Stomach smooth muscle (tissue), 2 donors: ENCODE results near the gene ZNF580.
A peak's percentile ranks its signal among the peaks of the same experiment; 100 is the strongest.

Experiments
- H3K27ac ChIP-seq: one replicate; pipeline ENCODE4 v1.7.0; 2013; ENCODE audit warnings: mild to moderate bottlenecking, low read length, inconsistent platforms
- H3K27me3 ChIP-seq, 2 donors: one replicate each; pipeline ENCODE4 v1.7.0; 2013; ENCODE audit warnings: low read length in 2 of 2; ENCODE audit not compliant: insufficient read depth in 2 of 2, control insufficient read depth in 1 of 2
- H3K36me3 ChIP-seq, 2 donors: one replicate each; pipeline ENCODE4 v1.7.0; 2013; ENCODE audit warnings: low read length in 2 of 2; ENCODE audit not compliant: control insufficient read depth in 2 of 2, insufficient read depth in 2 of 2
- H3K4me1 ChIP-seq: one replicate; pipeline ENCODE4 v1.7.0; 2013; ENCODE audit warnings: low read length; ENCODE audit not compliant: control insufficient read depth, insufficient read depth
- H3K4me3 ChIP-seq, 2 donors: one replicate each; pipeline ENCODE4 v1.7.0; 2013; ENCODE audit warnings: low read length in 2 of 2
- H3K9ac ChIP-seq, 2 donors: one replicate each; pipeline ENCODE4 v1.7.0; 2013; ENCODE audit warnings: low read length in 2 of 2, mild to moderate bottlenecking in 1 of 2
- H3K9me3 ChIP-seq, 2 donors: one replicate each; pipeline ENCODE4 v1.7.0; 2013; ENCODE audit warnings: low read length in 2 of 2; ENCODE audit not compliant: control insufficient read depth in 2 of 2
- donor health status: healthy.
- donor health status: Pancreatic carcinoma.

Gene ZNF580

DNA sequence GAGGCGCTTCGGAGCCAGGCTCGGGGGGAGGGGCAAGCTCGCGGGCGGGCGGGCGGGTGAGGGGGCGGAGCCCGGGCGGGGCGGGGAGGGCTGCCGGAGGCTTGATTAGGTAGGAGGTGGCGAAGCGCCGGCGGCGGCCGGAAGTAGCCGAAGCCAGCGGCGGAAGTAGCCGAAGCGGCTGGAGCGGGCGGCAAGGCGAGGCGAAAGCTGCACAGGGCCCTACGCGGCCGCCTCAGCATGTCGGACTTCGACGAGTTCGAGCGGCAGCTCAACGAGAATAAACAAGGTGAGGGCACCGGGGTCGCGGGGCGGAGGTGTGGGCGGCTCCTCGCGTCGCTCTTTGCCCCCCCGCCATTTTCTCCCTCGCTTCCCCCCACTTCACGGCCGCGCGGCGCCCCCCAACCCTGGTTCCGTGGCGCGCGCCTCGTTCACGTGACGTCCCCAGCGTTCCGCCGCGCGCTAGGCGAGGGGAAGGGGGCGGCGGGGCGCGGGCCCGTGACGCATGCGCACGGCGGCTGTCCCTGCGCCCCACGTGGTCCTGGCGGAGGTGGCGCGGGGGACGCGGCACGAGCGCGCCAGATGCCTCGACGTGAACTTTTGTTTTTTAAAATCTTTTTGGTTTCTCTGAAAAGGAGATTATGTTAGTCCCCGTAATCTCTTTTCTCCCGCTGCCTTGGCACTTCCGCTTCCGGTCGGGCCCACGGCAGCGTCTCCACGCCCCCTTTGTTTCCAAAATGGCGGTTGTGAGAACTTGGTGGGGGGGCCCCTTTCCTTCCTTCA lies 14.3 kb downstream of the ZNF580 start, which contains the start of gene U2AF2:
U2AF2 (plus strand) TSS at position 168 of the 780 bp plus-strand sequence; CDS start at position 238, 70 bp downstream.
- Histone ChIP-seq H3K27ac (peak within 1 kb of the TSS; percentile 96), H3K4me3 (peak within 1 kb of the TSS; percentile 95 to 97), H3K9ac (peak within 1 kb of the TSS; percentile 95 to 99), H3K36me3 (peaks cover 1 to 5% of the 10 kb centered on the region in 2 donors), H3K27me3 (no peaks in the 10 kb centered on the region), H3K9me3 (no peaks in the 10 kb centered on the region), H3K4me1 (peaks cover 44% of the 10 kb centered on the region)

DNA sequence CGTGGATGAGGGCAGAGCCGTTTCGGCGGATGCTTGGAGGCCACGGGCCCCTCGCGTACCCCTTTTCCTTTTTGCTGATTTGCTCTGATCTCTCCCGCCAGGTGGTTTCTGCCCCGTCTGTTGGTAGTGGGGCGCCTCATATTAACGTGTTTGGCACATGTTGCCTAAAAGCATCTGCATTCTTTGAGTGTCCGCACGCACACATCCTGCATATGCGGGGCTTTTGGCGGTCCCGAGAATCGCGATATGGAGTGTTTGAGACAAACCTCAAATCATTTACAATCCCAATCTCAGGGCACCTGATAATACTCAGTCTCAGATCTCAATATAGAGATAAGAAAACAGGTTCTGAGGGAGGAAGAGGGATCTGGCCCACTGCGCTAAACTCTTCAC lies 14.8 kb downstream of the ZNF580 start:
- Histone ChIP-seq H3K9ac (peak overlapping the region; percentile 91), H3K27ac (peak overlapping the region; percentile 92), H3K9me3 (no peaks in the 10 kb centered on the region), H3K4me1 (peaks cover 44% of the 10 kb centered on the region), H3K4me3 (peak overlapping the region; percentile 79 to 95), H3K36me3 (peaks cover 7 to 10% of the 10 kb centered on the region in 2 donors), H3K27me3 (no peaks in the 10 kb centered on the region)

DNA sequence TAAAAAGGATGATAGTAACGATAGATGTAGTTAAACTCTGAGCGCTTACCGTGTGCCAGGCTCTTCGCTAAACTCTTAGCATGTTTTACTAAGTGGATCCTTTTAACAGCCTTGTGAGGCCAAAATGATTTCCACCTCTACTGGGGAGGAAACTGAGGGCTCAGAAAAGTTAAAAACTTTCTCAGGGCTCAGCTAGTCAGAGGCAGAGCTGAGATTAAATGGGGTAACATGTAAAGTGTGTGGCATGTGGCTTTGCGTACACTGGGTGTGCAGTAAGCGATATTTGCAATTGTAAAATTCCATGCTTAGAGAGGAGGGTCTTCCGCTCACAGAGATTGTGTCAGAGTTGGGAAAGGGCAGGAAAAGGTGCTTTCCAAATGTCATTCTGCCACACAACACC lies 15.8 kb downstream of the ZNF580 start:
- Histone ChIP-seq H3K36me3 (peaks cover 11 to 18% of the 10 kb centered on the region in 2 donors), H3K4me3 (peak overlapping the region; percentile 79 to 95), H3K9me3 (no peaks in the 10 kb centered on the region), H3K27ac (no peak overlapping the region), H3K9ac (peak overlapping the region in 1 of 2 donors; percentile 62), H3K4me1 (peaks cover 44% of the 10 kb centered on the region), H3K27me3 (no peaks in the 10 kb centered on the region)

DNA sequence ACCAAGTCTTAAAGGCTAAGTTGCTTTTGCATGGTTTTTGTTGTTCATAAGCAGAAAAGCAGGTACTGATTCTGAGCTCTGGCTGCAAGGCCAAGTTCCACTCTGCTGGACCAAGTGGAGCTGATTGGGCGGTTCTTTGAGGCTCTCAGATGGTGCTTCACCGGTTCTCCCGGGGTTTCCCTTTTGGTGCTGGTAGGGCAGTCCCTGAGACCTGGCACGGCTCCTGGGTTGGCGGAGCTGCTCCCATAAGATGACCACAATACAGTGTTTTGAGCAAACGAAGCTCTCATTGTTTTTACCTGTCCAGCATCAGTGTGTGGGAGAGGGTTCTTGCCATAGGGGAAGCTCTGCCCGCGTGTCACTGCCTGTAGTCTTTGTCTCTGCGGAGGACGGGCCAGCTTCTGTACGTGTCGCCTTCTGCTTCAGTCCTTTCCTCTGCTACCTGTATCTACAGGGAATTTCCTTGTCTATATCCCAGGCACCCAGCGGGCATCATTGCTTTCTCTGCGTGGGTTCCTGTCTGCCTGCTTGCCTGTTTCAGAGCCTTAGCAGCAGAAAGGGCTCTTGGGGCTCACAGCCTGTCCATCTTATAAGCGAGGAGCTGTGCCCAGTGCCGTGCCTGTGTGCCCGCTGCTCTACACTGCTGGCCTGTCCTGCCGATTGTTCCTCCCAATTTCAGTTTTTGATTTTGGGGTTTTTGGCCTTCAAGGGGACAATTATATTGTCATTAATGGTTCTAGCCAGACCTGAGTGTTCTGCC lies 16.4 kb downstream of the ZNF580 start:
- Histone ChIP-seq H3K4me3 (peak overlapping the region; percentile 79 to 95), H3K9me3 (no peaks in the 10 kb centered on the region), H3K27me3 (no peaks in the 10 kb centered on the region), H3K4me1 (peaks cover 44% of the 10 kb centered on the region), H3K9ac (peak overlapping the region; percentile 1 to 62), H3K36me3 (peaks cover 16 to 23% of the 10 kb centered on the region in 2 donors), H3K27ac (no peak overlapping the region)

DNA sequence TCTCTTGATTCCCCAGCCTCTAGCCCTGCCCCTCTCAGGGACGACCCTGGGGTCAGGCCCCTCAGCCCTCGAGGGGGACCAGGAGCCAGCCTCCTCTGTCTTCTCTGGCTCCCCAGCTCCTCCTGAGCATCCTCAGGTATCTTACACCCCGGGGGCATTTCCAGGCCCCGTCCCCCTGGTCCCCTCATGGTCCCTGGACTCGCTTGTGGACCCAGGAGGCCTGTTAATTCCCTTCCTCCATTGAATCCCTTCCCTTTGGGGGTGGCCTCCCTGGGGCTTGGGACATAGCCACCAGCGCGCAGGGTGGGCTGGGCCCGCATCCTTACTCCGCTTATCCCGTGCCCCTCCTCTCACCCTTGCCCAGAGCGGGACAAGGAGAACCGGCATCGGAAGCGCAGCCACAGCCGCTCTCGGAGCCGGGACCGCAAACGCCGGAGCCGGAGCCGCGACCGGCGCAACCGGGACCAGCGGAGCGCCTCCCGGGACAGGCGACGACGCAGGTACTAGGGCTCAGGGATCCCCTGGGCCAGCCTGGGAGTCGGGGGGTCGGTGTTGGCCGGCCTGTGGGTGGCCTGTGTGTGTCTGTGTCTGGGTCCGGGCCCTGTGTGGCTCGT lies 18.2 kb downstream of the ZNF580 start:
- H3K4me3 ChIP-seq: peak overlapping the region in 1 of 2 donors; percentile 3
- H3K27me3 ChIP-seq: no peaks in the 10 kb centered on the region
- no peak overlapping the region for H3K27ac ChIP-seq
- H3K9ac ChIP-seq: no peak overlapping the region
- H3K4me1 ChIP-seq: peaks cover 44% of the 10 kb centered on the region
- H3K36me3 ChIP-seq: peaks cover 32 to 36% of the 10 kb centered on the region in 2 donors
- no peaks in the 10 kb centered on the region for H3K9me3 ChIP-seq

DNA sequence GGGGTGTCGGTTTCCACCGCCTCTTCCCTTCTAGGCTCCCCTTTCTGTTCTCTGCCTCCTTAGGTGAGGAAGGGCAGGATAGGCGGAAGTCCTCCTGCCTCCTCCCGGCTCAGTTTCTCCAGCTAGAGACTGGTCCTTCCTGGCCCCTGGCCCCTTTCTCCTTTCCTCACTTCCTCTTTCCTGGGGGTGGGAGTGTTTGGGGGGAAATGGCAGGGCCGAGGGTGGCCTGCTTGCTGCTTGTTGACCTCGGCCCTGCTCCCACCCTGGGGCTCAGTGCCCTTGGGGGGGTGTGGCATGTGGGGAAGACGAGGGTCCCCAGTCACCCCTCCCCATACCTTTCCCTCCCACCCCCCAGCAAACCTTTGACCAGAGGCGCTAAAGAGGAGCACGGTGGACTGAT lies 19.0 kb downstream of the ZNF580 start:
- H3K36me3 ChIP-seq: peaks cover 37 to 44% of the 10 kb centered on the region in 2 donors
- H3K27ac ChIP-seq: no peak overlapping the region

DNA sequence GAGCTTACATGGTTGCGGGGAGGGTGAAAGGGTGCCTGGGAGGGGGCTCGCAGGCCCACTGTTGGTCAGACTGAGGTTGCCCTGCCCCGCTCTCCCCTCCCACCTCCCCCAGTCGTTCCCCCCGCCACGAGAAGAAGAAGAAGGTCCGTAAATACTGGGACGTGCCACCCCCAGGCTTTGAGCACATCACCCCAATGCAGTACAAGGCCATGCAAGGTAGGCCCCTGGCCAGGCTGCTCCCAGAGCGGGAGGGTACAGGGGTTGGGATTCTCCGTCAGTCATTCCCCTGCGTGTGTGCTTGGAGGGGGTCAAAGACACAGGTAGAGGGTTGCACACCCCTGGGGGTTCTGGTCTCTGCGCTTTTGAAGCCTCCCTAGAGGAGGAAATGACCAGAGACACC lies 19.6 kb downstream of the ZNF580 start:
- no peak overlapping the region for H3K9ac ChIP-seq
- no peaks in the 10 kb centered on the region for H3K9me3 ChIP-seq
- H3K4me1 ChIP-seq: peaks cover 43% of the 10 kb centered on the region
- no peak overlapping the region for H3K4me3 ChIP-seq
- H3K27me3 ChIP-seq: no peaks in the 10 kb centered on the region
- H3K36me3 ChIP-seq: peaks cover 37 to 47% of the 10 kb centered on the region in 2 donors
- no peak overlapping the region for H3K27ac ChIP-seq

More for the DNA sequence above, 19.0 kb downstream of the ZNF580 start:
- no peaks in the 10 kb centered on the region for H3K27me3 ChIP-seq
- peaks cover 44% of the 10 kb centered on the region for H3K4me1 ChIP-seq
- no peak overlapping the region for H3K9ac ChIP-seq
- H3K9me3 ChIP-seq: no peaks in the 10 kb centered on the region
- no peak overlapping the region for H3K4me3 ChIP-seq

DNA sequence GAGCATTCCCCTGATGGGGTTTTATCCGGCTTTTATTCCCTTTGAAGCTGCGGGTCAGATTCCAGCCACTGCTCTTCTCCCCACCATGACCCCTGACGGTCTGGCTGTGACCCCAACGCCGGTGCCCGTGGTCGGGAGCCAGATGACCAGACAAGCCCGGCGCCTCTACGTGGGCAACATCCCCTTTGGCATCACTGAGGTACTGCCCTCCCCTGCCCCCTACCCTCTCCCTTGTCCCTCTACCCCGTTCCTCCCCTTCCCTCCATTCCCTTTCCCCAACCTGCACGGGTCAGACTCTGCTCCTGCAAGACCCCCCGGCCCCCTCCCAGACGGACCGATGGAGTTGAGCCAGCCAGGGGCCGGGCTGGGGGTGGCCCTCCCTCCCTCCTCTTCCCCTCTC lies 20.2 kb downstream of the ZNF580 start:
- H3K36me3 ChIP-seq: peaks cover 38 to 49% of the 10 kb centered on the region in 2 donors
- H3K9ac ChIP-seq: no peak overlapping the region
- no peaks in the 10 kb centered on the region for H3K27me3 ChIP-seq
- H3K27ac ChIP-seq: no peak overlapping the region
- peaks cover 38% of the 10 kb centered on the region for H3K4me1 ChIP-seq
- H3K4me3 ChIP-seq: no peak overlapping the region
- H3K9me3 ChIP-seq: no peaks in the 10 kb centered on the region

DNA sequence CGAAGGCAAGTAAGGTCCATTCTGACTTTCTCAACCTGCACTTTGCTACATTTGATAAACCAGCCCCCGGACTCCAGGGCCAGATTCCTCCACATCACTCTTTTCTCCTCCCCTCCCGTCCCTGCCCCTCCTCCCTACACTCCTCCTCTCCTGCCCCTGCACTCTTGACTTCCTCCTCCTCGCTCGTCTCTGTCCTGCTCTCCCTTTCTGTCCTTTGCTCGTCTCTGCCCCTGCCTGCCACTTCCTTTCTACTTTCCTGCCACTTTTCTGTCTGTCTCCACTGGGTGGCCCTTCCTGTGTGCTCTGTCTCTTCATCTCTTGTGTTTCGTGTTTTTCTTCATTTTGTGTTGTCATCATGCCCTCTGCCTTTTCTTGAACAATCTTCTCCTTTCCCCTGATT lies 21.0 kb downstream of the ZNF580 start:
- Histone ChIP-seq H3K27me3 (no peaks in the 10 kb centered on the region), H3K36me3 (peaks cover 45 to 57% of the 10 kb centered on the region in 2 donors), H3K27ac (no peak overlapping the region), H3K9me3 (no peaks in the 10 kb centered on the region), H3K4me3 (no peak overlapping the region), H3K9ac (no peak overlapping the region), H3K4me1 (peaks cover 29% of the 10 kb centered on the region)

DNA sequence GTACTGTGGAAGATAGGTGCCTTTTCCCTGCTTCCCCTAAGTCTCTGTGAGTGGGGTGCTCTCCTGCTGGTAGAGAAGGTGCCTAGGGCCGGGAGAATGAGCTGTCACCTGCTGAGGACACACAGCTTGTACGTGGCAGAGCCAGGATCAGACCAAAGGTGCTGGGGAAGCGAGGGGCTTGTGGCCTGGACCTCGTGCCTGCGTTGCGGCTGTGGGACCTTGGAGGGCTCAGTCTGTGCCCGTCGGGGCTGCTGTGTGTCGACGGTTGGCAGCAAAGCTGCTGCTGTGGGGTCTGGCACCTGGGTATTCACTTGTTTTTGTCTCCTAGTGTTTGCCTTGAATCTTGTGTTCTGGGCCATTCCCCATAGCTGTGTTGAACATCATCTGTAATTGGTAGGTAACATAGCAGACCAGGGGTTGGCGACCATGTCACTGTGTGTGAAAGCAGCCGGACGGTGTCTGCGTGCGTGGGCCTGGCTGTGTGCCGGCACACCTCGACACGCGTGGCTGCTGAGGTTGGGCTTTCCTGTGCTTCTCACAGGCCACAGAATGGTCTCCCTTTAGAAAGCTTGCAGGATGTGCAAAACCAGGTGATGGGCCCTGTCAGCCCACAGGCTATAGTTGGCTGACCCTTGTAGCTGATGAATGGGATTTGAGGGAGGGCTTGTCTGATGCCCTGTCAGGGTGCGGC lies 23.2 kb downstream of the ZNF580 start:
- Histone ChIP-seq H3K9me3 (no peaks in the 10 kb centered on the region), H3K36me3 (peaks cover 57 to 72% of the 10 kb centered on the region in 2 donors), H3K4me1 (peaks cover 8% of the 10 kb centered on the region), H3K27me3 (no peaks in the 10 kb centered on the region), H3K27ac (no peak overlapping the region), H3K9ac (no peak overlapping the region), H3K4me3 (no peak overlapping the region)
